OCI-LY1 (cell line): ENCODE data around the gene SKAP1.

Experiments
- H2AFZ ChIP-seq: fragments of 200-600 bp; sonication (generic), shearing (Covaris generic); 2 replicates; pipeline ENCODE4 v1.6.0; 2014; ENCODE audit warnings: antibody characterized with exemption, mild to moderate bottlenecking, low read length
- H3F3A ChIP-seq: fragments of 200-600 bp; sonication (generic), shearing (Covaris generic); 2 replicates; pipeline ENCODE4 v1.6.0; 2014; ENCODE audit warnings: mild to moderate bottlenecking, antibody characterized with exemption, low read length, moderate library complexity; ENCODE audit not compliant: insufficient read depth
- H3K27ac ChIP-seq: fragments of 200-600 bp; sonication (generic); 2 replicates; pipeline ENCODE4 v1.5.1; 2014; ENCODE audit warnings: low read length, mixed run types, mild to moderate bottlenecking, low read depth; ENCODE audit not compliant: poor library complexity, severe bottlenecking
- H3K27me3 ChIP-seq: fragments of 200-600 bp; sonication (generic); 2 replicates; pipeline ENCODE4 v1.6.0; 2014; ENCODE audit warnings: antibody characterized with exemption, mild to moderate bottlenecking, low read length, moderate library complexity; ENCODE audit not compliant: insufficient read depth
- H3K36me3 ChIP-seq: fragments of 200-600 bp; sonication (generic); 2 replicates; pipeline ENCODE4 v1.6.1; 2014; ENCODE audit warnings: mild to moderate bottlenecking, antibody characterized with exemption, low read length, moderate library complexity, mixed read lengths; ENCODE audit not compliant: insufficient read depth
- H3K4me1 ChIP-seq: fragments of 200-600 bp; sonication (generic); 2 replicates; pipeline ENCODE4 v1.5.1; 2014; ENCODE audit warnings: mild to moderate bottlenecking, low read length, moderate library complexity; ENCODE audit not compliant: insufficient read depth, severe bottlenecking
- H3K4me2 ChIP-seq: fragments of 200-600 bp; sonication (generic), shearing (Covaris generic); 2 replicates; pipeline ENCODE4 v1.6.1; 2014; ENCODE audit warnings: low read length
- H3K4me3 ChIP-seq: fragments of 200-600 bp; sonication (generic); 2 replicates; pipeline ENCODE4 v1.5.1; 2014; ENCODE audit warnings: low read length, low read depth, mild to moderate bottlenecking, mixed read lengths; ENCODE audit not compliant: poor library complexity, severe bottlenecking
- H3K79me2 ChIP-seq: fragments of 200-600 bp; shearing (Covaris generic); 2 replicates; pipeline ENCODE4 v1.6.1; 2016; ENCODE audit warnings: mixed run types, low read length, mixed read lengths; ENCODE audit not compliant: insufficient read depth
- H3K9ac ChIP-seq: fragments of 200-600 bp; sonication (generic), shearing (Covaris generic); 2 replicates; pipeline ENCODE4 v1.6.1; 2014; ENCODE audit warnings: mild to moderate bottlenecking, low read length, mixed read lengths
- H3K9me2 ChIP-seq: fragments of 200-600 bp; sonication (generic), shearing (Covaris generic); 2 replicates; pipeline ENCODE4 v1.6.1; 2014; ENCODE audit warnings: low read depth, mild to moderate bottlenecking, low read length, mixed read lengths
- H3K9me3 ChIP-seq: fragments of 200-600 bp; shearing (Covaris generic); 2 replicates; pipeline ENCODE4 v1.6.1; 2014; ENCODE audit warnings: low read length, mixed read lengths
- H4K20me1 ChIP-seq: fragments of 200-600 bp; sonication (generic), shearing (Covaris generic); 2 replicates; pipeline ENCODE4 v1.6.0; 2016; ENCODE audit warnings: mild to moderate bottlenecking, low read length; ENCODE audit not compliant: insufficient read depth
- EZH2 ChIP-seq: fragments of 200-600 bp; sonication (generic), shearing (Covaris generic); IDR thresholded peaks from 2 replicates; pipeline ENCODE4 v1.8.0; 2017; ENCODE audit warnings: borderline replicate concordance, mixed run types, mild to moderate bottlenecking, antibody characterized with exemption, low read length, moderate library complexity, mixed read lengths
- TF ChIP-seq, protein P1 (sequence below): fragments of 200-600 bp; sonication (generic), shearing (Covaris generic); IDR thresholded peaks from 2 replicates; pipeline ENCODE4 v1.5.1; 2017; ENCODE audit warnings: mild to moderate bottlenecking, antibody characterized with exemption, low read length, moderate library complexity, mixed read lengths

Gene SKAP1

DNA sequence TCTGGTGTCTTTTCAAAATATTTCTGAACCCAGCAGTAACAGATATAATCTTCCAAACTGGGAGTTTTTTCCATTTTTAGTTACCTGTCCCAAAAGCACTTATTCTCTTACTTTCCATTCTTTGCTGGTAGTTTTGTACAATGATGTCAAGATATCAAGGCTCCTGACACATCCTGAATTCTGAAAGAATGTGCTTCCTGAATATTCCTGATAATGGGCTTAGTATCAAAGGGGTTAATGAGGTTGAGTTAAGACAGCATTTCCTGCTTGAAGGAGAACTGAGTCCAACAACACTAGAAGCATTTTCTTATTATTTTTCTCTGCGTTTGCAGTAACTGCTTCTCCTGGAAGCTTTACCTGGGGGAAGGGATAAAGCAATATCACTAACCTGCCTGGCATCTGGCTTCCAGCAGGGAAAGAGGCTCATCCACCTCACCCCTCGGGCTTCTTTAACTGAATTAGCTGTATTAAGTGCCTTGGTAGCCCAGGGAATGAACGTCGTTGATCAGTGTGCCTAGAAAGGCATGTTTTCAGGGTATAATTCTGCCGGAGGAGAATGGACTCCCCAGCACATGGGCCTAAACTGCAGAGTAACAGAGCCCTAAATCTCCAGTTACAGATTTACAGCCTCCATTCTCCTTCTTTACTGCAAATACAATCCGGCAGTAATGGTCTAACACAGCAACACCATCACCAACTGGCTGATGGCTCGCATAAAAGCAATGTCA lies 188.1 kb downstream of the SKAP1 start:
- Histone ChIP-seq H3K4me3 (no peak overlapping the region), H3K4me2 (no peak overlapping the region), H2AFZ (no peak overlapping the region), H3K4me1 (no peaks in the 10 kb centered on the region), H3K9me2 (no peaks in the 10 kb centered on the region), H3K9ac (no peak overlapping the region), H3K79me2 (no peaks in the 10 kb centered on the region), H4K20me1 (no peaks in the 10 kb centered on the region), H3K9me3 (no peaks in the 10 kb centered on the region), H3K27me3 (0 out of 2 replicates have a peak, but pooled peaks cover 7% of the 10 kb centered on the region), H3K27ac (no peak overlapping the region), H3F3A (no peaks in the 10 kb centered on the region), H3K36me3 (no peaks in the 10 kb centered on the region)
- TF ChIP-seq, protein P1, sequence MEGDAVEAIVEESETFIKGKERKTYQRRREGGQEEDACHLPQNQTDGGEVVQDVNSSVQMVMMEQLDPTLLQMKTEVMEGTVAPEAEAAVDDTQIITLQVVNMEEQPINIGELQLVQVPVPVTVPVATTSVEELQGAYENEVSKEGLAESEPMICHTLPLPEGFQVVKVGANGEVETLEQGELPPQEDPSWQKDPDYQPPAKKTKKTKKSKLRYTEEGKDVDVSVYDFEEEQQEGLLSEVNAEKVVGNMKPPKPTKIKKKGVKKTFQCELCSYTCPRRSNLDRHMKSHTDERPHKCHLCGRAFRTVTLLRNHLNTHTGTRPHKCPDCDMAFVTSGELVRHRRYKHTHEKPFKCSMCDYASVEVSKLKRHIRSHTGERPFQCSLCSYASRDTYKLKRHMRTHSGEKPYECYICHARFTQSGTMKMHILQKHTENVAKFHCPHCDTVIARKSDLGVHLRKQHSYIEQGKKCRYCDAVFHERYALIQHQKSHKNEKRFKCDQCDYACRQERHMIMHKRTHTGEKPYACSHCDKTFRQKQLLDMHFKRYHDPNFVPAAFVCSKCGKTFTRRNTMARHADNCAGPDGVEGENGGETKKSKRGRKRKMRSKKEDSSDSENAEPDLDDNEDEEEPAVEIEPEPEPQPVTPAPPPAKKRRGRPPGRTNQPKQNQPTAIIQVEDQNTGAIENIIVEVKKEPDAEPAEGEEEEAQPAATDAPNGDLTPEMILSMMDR, result no peak
- no peak for TF ChIP-seq EZH2

DNA sequence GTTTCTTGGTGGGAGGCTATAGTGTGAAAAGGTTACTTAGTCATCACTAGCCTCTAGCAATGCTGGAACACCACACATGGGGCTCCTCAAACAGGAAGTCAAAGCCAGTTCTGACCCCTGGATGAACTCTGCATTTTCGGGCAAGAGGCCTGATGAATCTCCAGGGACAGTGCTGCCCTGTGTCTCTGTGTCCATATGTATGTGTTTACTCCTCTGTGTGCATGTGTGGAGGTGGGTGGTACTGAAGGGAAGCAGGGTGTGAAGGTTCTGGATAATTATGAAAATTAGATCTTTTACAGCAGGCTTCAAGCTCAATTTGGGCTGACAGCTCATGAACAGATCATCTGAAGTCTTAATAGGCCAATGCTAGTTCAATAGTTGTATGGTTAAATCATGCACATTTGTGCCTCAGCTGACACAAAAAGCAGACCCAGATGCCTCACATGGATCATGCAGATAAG lies 188.9 kb downstream of the SKAP1 start:
- Histone ChIP-seq H3K79me2 (no peaks in the 10 kb centered on the region), H3K27ac (no peak overlapping the region), H2AFZ (no peak overlapping the region), H3K4me2 (no peak overlapping the region), H3K9ac (no peak overlapping the region), H3K36me3 (no peaks in the 10 kb centered on the region), H3K9me3 (no peaks in the 10 kb centered on the region), H4K20me1 (no peaks in the 10 kb centered on the region), H3K9me2 (no peaks in the 10 kb centered on the region), H3K27me3 (0 out of 2 replicates have a peak, but pooled peaks cover 7% of the 10 kb centered on the region), H3K4me1 (no peaks in the 10 kb centered on the region), H3F3A (no peaks in the 10 kb centered on the region), H3K4me3 (no peak overlapping the region)
- TF ChIP-seq EZH2, result no peak
- TF ChIP-seq, protein P1, result no peak

DNA sequence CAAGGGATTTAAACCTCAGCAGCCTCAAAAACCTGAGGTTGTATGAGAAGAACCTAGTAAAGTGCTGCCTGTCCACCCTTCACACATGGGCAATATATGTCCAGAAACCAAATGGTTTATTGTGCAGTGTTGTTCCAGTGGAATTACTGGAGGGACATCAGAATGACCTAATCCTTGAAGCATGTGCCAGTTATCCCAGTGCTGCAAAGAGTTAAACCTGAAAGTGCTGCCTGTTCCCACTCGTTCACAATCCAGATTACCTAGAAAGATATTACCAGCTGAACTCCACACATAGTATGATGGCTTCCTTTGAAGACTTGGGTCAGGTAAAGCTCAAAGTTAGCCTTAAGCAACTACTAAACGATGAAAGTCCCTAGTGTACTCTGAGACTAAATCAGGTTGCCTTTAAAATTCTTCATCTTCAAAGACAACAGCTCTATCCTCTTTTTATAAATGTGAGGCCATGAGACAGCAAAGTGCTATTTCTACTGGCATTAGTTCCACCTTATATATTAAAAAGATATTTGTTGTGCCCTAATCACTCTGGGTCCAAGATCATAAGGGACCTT lies 189.4 kb downstream of the SKAP1 start:
- Histone ChIP-seq H3K9me3 (no peaks in the 10 kb centered on the region), H3K27me3 (0 out of 2 replicates have a peak, but pooled peaks cover 7% of the 10 kb centered on the region), H3K36me3 (no peaks in the 10 kb centered on the region), H3K27ac (no peak overlapping the region), H3K4me1 (no peaks in the 10 kb centered on the region), H3K9me2 (no peaks in the 10 kb centered on the region), H3K4me2 (no peak overlapping the region), H4K20me1 (no peaks in the 10 kb centered on the region), H3K9ac (no peak overlapping the region), H3K79me2 (no peaks in the 10 kb centered on the region), H3F3A (no peaks in the 10 kb centered on the region), H3K4me3 (no peak overlapping the region), H2AFZ (no peak overlapping the region)
- TF ChIP-seq EZH2, result no peak
- TF ChIP-seq, protein P1, result no peak
